Right lung (tissue), 10 donors: ENCODE data around the gene PDGFRA. TPM values are rescaled to one million over a fixed set of nuclear protein-coding genes. Genes with fewer than 3 reads are reported as not detected.

ENCODE experiments used
- DNase-seq, 2 donors: peaks; one replicate each; pipeline ENCODE4 v3.0.0-alpha.2; 2013
- long read RNA-seq, 8 donors: transcript quantifications; one replicate each; lab custom pipeline, GENCODE V29; 2026
- polyA plus RNA-seq, 5 donors: library from polyadenylated mRNA; unstranded; fragments of 120-200 nt; gene quantifications; one replicate each; pipeline versions ENCODE4 v1.2.1 to v1.2.3, GENCODE V29; 2013; ENCODE audit warnings: inconsistent platforms in 1 of 5, low replicate concordance in 1 of 5; ENCODE audit not compliant: insufficient read length in 5 of 5, insufficient read depth in 1 of 5

The PDGFRA gene
- polyA plus RNA-seq = 100 to 1,000 TPM in 4 of 5 donors, 10 to 100 TPM in 1; 70.5 to 149 (median 125) TPM
- long read RNA-seq, donor 1, full-length matches to known transcripts = 10 of 17 reads
- long read RNA-seq, donor 1, partial matches to known transcripts = 7 of 17 reads
- long read RNA-seq, donor 1, other reads (novel, unspliced or antisense) = 0 of 17 reads
- long read RNA-seq, donor 2, full-length matches to known transcripts = 6 of 12 reads
- long read RNA-seq, donor 2, partial matches to known transcripts = 6 of 12 reads
- long read RNA-seq, donor 2, other reads (novel, unspliced or antisense) = 0 of 12 reads
- long read RNA-seq, donor 3, full-length matches to known transcripts = 6 of 11 reads
- long read RNA-seq, donor 3, partial matches to known transcripts = 5 of 11 reads
- long read RNA-seq, donor 3, other reads (novel, unspliced or antisense) = 0 of 11 reads
- long read RNA-seq, donor 4, full-length matches to known transcripts = 7 of 14 reads
- long read RNA-seq, donor 4, partial matches to known transcripts = 7 of 14 reads
- long read RNA-seq, donor 4, other reads (novel, unspliced or antisense) = 0 of 14 reads
- long read RNA-seq, donor 5, full-length matches to known transcripts = 6 of 196 reads
- long read RNA-seq, donor 5, partial matches to known transcripts = 190 of 196 reads
- long read RNA-seq, donor 5, other reads (novel, unspliced or antisense) = 0 of 196 reads
- long read RNA-seq, donor 6, full-length matches to known transcripts = 12 of 17 reads
- long read RNA-seq, donor 6, partial matches to known transcripts = 5 of 17 reads
- long read RNA-seq, donor 6, other reads (novel, unspliced or antisense) = 0 of 17 reads
- long read RNA-seq, donor 7, full-length matches to known transcripts = 4 of 4 reads
- long read RNA-seq, donor 7, partial matches to known transcripts = 0 of 4 reads
- long read RNA-seq, donor 7, other reads (novel, unspliced or antisense) = 0 of 4 reads
- long read RNA-seq, donor 8, full-length matches to known transcripts = 5 of 14 reads
- long read RNA-seq, donor 8, partial matches to known transcripts = 9 of 14 reads
- long read RNA-seq, donor 8, other reads (novel, unspliced or antisense) = 0 of 14 reads

DNA sequence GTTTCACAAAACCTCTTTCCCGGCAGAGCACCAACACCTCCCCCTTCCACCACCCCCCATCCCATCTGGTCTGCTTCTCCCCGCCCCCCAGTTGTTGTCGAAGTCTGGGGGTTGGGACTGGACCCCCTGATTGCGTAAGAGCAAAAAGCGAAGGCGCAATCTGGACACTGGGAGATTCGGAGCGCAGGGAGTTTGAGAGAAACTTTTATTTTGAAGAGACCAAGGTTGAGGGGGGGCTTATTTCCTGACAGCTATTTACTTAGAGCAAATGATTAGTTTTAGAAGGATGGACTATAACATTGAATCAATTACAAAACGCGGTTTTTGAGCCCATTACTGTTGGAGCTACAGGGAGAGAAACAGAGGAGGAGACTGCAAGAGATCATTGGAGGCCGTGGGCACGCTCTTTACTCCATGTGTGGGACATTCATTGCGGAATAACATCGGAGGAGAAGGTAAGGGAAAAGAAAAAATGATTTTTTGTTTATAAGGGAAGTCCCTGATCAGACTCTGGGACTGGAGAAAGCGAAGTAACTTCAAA, at the start of gene PDGFRA:
Gene PDGFRA (plus strand): TSS at position 333 of the 541 bp plus-strand sequence. CDS start 29,476 bp downstream, outside the sequence.
- peak; percentile 92 to 94 for DNase-seq

- DNase-seq = no peak
Observed at GRCh38 chr4:54184581-54184980, 44.5 kb upstream of the PDGFRA start.

DNA sequence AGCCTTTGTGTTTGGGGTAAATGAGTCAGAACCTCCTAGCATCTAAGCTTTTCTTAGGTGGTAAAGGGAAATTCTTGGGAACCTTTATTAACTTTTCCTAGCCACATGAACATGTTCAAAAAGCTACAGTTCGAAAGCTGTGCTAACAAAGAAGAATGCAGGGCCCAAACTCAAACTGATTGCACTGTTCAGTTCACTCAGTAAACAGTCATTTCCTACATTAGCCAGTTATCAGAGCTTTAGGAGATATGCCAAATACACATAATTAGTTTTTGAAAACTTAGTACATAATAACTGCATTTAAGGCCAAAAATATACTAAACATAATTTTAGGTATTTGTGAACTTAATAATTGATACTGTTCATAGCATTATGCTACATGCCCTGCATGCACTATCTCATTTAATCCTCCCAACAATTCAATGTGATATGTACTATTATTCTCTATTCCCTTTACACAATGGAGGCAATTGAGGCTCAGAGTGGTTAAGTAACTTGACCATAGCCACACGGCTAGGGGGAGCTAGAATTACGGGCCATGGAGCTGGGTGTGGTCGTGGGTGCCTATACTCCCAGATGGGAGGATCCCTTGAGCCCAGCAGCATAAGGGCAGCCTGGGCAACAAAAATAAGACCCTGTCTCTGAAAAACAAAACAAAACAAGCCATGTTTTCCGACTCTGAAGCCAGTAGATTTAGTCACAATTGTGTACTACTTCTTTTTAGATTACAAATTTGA, 43.9 kb upstream of the PDGFRA start:
- no peak for DNase-seq

GRCh38 chr4:54185866-54186265, 43.2 kb upstream of the PDGFRA start:
- no peak for DNase-seq

- no peak for DNase-seq
Observed at GRCh38 chr4:54186371-54186770, 42.7 kb upstream of the PDGFRA start.

DNA sequence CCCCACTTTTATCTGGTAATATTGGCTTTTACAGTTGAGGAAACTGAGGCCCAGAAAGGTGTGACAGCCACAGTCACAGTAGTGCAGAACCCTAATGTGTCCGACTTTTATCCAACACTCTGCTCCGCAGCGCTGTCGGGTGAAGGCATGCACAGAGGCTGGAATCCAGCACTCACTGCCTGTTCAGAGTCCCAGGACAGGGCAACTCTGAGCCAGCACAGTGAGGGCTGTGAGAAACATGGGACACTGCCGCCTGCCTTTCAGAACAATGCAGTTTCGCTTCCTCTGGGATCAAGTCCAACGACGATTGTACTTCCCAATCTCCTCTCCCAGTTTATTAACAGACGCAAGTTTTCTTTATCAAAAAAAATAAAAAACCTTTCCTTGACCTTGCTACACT, 41.9 kb upstream of the PDGFRA start:
- DNase-seq = peak in 1 of 2 donors; percentile 27

- DNase-seq = no peak
Observed at GRCh38 chr4:54189140-54189539, 40.0 kb upstream of the PDGFRA start.

DNA sequence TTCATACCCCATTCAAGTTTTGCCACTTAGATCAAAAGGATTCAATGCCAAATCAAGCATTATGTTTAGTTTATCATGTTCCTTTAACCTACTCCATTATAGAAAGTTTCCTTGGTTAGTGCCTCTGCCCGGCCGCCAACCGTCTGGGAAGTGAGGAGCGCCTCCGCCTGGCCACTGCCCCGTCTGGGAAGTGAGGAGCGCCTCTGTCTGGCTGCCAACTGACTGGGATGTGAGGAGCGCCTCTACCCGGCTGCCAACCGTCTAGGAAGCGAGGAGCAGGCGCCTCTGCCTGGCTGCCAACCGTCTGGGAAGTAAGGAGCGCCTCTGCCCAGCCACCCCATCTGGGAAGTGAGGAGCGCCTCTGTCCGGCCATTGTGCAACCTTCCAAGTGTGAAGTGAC, 36.3 kb upstream of the PDGFRA start:
- no peak for DNase-seq

GRCh38 chr4:54197926-54198325, 31.2 kb upstream of the PDGFRA start:
- DNase-seq = no peak

DNA sequence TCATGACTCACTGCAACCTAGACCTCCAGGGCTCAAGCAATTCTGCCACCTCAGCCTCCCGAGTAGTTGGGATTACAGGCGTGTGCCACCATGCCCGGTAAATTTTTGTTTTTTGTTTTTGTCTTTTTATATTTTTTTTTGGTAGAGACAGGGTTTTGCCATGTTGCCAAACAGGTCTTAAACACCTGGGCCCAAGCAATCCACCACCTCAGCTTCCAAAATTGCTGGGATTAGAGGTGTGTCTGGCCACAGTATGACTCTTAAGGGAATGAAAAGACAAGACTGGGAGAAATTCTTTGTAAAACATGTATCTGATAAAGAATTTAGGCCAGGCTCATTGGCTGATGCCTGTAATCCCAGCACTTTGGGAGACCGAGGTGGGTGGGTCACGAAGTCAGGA, 29.2 kb upstream of the PDGFRA start:
- DNase-seq = no peak

- no peak for DNase-seq
Observed at GRCh38 chr4:54209617-54210016, 19.5 kb upstream of the PDGFRA start.

DNA sequence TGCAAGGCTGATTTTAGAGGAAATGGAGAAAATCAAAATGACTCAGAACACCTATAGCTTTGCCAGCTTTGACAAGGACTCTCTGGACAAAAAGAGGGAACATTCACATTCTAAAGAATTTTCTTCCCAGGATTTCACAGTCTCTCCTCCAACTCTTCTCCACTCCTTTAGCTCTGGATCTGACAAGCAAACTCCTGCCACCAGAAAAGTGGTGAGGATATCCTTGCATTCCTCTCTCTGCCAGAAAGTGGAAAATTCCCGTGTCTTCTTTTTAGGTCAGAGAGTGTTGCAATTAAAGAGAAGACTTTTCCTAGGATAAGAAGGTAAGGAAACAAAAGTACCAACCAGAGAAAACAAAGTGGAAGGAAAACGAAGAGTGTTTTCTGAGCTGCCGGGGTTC, 16.1 kb upstream of the PDGFRA start:
- DNase-seq = no peak

- no peak for DNase-seq
Observed at GRCh38 chr4:54213761-54214160, 15.3 kb upstream of the PDGFRA start.

DNA sequence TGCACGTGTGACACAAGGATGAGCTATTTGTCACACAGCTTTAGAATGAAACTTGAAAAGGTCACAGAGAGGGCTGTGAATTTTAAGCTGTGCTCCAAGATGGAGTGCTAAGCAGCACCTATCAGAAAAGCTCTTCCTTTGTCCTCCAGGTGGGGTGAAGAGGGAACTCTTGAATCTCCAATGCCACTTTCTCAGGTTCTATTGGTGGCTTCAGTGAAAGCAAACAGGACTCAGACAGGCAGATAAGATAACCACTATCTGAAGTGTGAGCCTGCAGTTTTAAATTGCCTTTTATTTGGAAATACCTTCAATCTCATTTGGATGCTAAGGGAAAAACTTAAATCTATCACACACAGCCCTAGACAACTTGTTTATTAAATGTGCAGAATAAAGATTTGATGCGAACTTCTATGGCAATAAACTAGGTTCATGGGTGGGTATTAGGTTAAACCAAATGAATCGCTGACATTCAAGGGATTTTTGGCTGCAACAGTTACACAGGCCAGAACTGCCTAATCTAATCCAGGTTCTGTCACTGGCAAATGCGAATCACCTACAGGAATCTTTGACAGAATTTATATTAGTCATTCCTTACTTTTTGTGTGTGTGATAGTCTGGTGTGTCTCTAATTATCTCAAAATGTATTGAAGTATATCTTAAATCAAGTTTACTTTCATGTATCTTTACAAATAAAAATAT, 13.6 kb upstream of the PDGFRA start:
- DNase-seq = no peak

DNA sequence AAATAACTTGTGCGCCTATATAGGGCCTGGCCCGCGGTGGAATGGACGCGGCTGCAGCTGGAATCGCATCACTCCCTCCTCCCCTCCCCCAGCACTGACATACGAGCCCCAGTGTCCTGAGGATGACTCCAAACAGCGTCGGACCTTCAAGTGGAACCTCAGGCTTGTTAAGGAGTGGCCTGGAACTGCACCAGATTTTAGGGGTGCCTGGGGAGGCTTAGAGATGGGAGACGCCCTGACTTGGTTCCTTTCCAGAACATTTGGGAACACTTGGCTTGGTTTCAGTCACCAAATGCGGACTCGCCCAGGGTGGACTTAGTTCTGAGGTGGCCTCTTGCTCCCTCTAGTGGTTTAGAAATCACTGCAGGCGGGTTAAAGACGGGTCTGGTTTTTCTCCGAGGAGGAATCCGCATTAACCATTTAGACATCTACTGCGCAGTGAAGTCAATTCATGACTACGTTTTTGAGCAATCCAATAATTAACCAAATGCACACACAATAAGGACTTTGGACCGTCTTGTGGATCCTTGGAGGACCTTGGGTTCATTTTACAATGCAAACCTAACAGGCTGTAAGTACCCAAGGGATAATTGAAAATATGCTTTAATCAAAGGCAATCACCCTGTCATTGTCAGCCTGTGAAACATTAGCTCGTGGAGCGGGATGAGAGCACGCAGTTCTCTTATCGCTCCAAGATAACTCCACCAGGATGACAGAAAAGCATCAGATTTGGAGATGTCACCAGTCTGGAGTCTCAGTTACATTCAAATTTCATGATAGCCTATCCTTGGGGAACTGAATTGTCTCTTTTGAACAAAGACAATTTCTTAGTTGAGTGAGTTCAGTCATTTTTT, 11.2 kb upstream of the PDGFRA start:
- peak; percentile 85 to 91 for DNase-seq

DNA sequence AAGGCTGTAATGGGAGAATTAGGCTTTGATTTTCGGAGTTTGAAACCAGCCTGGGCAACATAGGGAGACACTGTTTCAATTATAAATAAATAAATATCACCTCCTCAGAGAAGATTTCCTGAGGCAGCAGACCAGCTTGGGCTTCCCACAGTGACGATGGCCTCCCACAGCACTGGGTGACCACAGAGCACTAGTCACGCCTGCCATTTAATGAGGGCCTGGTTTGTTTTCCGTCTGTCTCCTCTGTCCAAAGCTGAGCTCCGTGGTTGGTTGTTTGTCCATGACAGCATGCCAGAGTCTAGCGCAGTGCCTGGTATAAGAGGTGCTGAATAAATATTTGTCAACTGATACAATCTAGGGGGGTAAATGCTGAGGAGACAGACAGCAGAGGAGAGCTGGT, 10.4 kb upstream of the PDGFRA start:
- no peak for DNase-seq

DNA sequence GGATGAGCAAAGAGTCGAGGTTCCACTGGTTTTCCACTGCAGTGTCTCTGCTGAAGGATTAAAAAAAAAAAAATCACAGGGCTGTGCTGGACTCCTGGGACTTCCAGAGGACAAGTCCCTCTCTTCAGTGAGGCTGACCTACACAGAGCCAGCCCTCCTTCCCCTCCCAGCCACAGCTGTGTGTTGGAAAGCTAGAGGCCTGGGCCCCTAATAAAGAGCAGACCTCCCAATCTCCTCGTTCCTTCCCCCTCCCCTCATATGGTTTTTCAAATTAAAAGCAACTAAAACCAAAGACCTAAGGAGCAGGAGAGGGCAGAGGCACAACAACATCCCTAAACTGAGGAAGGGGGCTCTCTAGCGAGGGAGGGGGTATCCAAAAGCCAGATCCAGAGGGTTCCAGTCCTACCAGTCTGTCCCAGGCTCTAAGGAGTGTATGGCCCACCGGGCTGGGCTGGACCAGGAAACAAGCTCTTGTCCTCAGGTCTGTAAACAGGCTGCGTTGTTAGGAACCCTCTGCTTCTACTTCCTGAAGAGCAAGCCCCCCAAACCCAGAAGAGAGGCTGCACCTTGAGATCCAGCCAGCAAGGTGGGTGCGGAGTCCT, 4.0 kb upstream of the PDGFRA start:
- DNase-seq = peak; percentile 64 to 72

DNA sequence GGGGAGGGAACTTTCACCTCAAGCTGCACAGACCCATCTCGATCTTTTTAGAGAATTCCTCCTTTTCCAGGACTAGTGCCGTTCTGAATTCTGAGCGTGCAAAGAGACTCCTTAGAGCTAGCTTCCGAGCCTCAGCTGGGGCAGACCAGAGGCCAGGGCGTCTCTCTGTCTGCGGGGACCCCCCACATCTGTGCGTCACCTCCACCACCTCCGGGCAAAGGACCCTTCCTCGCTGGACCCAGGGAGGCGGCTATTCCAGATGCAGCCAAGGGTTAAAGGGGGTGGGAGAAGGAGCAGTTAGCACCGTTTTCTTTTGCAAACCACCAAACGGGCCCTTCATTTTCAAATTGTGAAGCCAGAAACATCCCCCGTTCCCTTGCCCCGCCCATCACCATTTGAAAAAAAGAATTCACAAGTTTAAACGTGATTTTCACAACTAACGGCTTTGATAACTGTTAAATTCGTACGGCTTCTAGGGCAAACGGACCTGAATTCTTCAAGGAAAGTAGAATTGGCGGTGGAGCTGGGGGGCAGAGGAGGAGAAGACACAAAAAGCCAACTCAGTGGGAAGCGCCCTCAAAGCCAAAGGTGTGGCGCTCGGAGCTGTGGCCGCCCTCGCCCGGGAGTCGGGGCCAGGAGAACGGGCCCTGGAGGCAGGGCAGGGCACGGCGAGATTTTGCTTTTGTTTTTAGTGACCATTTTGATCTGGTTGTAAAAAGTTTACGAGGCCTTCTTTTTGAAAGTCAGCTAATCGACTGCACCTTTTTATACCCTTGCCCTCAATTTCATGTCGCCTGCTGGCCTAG, 3.3 kb upstream of the PDGFRA start:
- DNase-seq = peak; percentile 42 to 46
